Measurements from ENCODE around the gene HNRNPCL4.
"Not testable (repeated sequence)": the region's sequence is repeated elsewhere in the genome, so short reads cannot be mapped to it uniquely, and the experiment has no call there.

GRCh38 chr1:13116754-13117153 is 48.7 kb downstream of the HNRNPCL4 start, which contains the start of gene HNRNPCL2:
- not testable (repeated sequence) for TF ChIP-seq CTCF, EP300, POLR2AphosphoS5 (IDR thresholded peaks at IDR 0.05)

All from sigmoid colon (tissue), 4 donors.